K562 (cell line): ENCODE measurements around the gene HIPK1. TPM values are rescaled to one million over a fixed set of nuclear protein-coding genes. Genes with fewer than 3 reads are reported as not detected.

Experiments used
- ATAC-seq: fragments of 200-7000 bp; cut with Tn5 transposase; 3 replicates; pipeline ENCODE4 v1.9.1; 2020; ENCODE audit warnings: moderate library complexity
- BruUV-seq: library from RNA; stranded (reverse); fragments of 400-500 nt; replicated peaks from 2 replicates; lab custom pipeline; 2021; lab: Mats Ljungman, UMichigan
- CTCF ChIA-PET: fragments of 300-600 bp; formaldehyde crosslinking; extraction: SDS; loops from one replicate; lab custom pipeline; 2021; ENCODE audit warnings: low intra/inter-chr PET ratio; lab: Yijun Ruan, JAX
- POLR2A ChIA-PET: fragments of 300-600, 350-650 bp; sonication (Branson Sonifier 250); formaldehyde crosslinking; extraction: SDS; loops from one replicate; lab custom pipeline; 2021; ENCODE audit warnings: antibody characterized with exemption, inconsistent platforms; lab: Yijun Ruan, JAX
- DNase-seq, 4 experiments: peaks; one replicate each; pipeline versions ENCODE4 v3.0.0 to v3.0.0-alpha.2; 2011 to 2018; ENCODE audit warnings: low spot score in 3 of 4, mixed read lengths in 3 of 4; ENCODE audit errors: extremely low read depth in 1 of 4
- FAIRE-seq: peaks from 2 replicates; lab custom pipeline; 2011; peaks lifted over from hg19 to GRCh38; lab: Jason Lieb, UNC
- H2AFZ ChIP-seq: 2 replicates; pipeline ENCODE4 v1.6.0; 2011; ENCODE audit warnings: low read depth, low read length, control low read depth, inconsistent platforms
- H3K27ac ChIP-seq: fragments of 200-600 bp; 3 replicates; pipeline ENCODE4 v1.8.0; 2011; ENCODE audit warnings: low read depth, mild to moderate bottlenecking, control low read depth, inconsistent platforms, low read length, moderate library complexity, mixed read lengths; ENCODE audit errors: extremely low read depth
- H3K27me3 ChIP-seq, 2 experiments: fragments of 300-600 bp in 1 of 2; 2 replicates in 1 of 2; 3 replicates in 1 of 2; pipeline versions ENCODE4 v1.6.0 to v1.8.0; 2011; ENCODE audit warnings: inconsistent platforms in 2 of 2, low read length in 2 of 2, mild to moderate bottlenecking in 1 of 2, mixed read lengths in 1 of 2, moderate library complexity in 1 of 2; ENCODE audit not compliant: control insufficient read depth in 2 of 2, insufficient read depth in 2 of 2
- H3K36me3 ChIP-seq: fragments of 300-600 bp; 3 replicates; pipeline ENCODE4 v1.8.0; 2011; ENCODE audit warnings: mild to moderate bottlenecking, low read length, inconsistent platforms; ENCODE audit not compliant: control insufficient read depth, insufficient read depth
- H3K4me1 ChIP-seq, 2 experiments: fragments of 200-600 bp in 1 of 2; replicated peaks in 1 of 2; 2 replicates in 1 of 2; 3 replicates in 1 of 2; pipeline versions ENCODE4 v1.5.1 to v1.8.0; 2011; ENCODE audit warnings: inconsistent platforms in 2 of 2, low read length in 2 of 2, mild to moderate bottlenecking in 1 of 2, mixed read lengths in 1 of 2, moderate library complexity in 1 of 2; ENCODE audit not compliant: control insufficient read depth in 2 of 2, insufficient read depth in 2 of 2
- H3K4me2 ChIP-seq: 2 replicates; pipeline ENCODE4 v1.6.1; 2011; ENCODE audit warnings: low read length, control low read depth, inconsistent platforms, mixed read lengths; ENCODE audit not compliant: insufficient read depth
- H3K4me3 ChIP-seq: fragments of 200-600 bp; sonication (generic), shearing (Covaris generic); 2 replicates; pipeline ENCODE4 v1.5.1; 2016; ENCODE audit warnings: control low read depth, inconsistent platforms
- H3K79me2 ChIP-seq: fragments of 200-600 bp; 3 replicates; pipeline ENCODE4 v1.8.0; 2011; ENCODE audit warnings: low read length, inconsistent platforms; ENCODE audit not compliant: control insufficient read depth, insufficient read depth
- H3K9ac ChIP-seq, 2 experiments: 2 replicates each; pipeline versions ENCODE4 v1.6.0 to v1.6.1; 2011; ENCODE audit warnings: low read depth in 2 of 2, low read length in 2 of 2, control low read depth in 1 of 2, inconsistent platforms in 1 of 2, mild to moderate bottlenecking in 1 of 2, mixed read lengths in 1 of 2; ENCODE audit not compliant: insufficient read depth in 1 of 2
- H3K9me1 ChIP-seq: one replicate; pipeline ENCODE4 v1.6.0; 2011; ENCODE audit warnings: inconsistent platforms, mild to moderate bottlenecking, low read length, moderate library complexity; ENCODE audit not compliant: control insufficient read depth, insufficient read depth
- H3K9me3 ChIP-seq: replicated peaks from 2 replicates; pipeline ENCODE4 v1.5.1; 2011; ENCODE audit warnings: low read depth, low read length, inconsistent platforms; ENCODE audit not compliant: control insufficient read depth, insufficient read depth
- H4K20me1 ChIP-seq: replicated peaks from 2 replicates; pipeline ENCODE4 v1.6.1; 2011; ENCODE audit warnings: low read length, inconsistent platforms, mixed read lengths; ENCODE audit not compliant: control insufficient read depth, insufficient read depth
- BCOR ChIP-seq: fragments of 450-650 bp; IDR thresholded peaks from 2 replicates; pipeline ENCODE4 v1.6.1; 2016
- HNRNPK ChIP-seq: fragments of 200-400 bp; formaldehyde crosslinking; IDR thresholded peaks from one replicate; pipeline ENCODE4 v1.6.1; 2018; ENCODE audit warnings: mild to moderate bottlenecking, low read depth, low read length; ENCODE audit not compliant: poor library complexity, severe bottlenecking
- SETDB1 ChIP-seq: IDR thresholded peaks from one replicate; pipeline ENCODE4 v1.6.1; 2012; ENCODE audit warnings: low read length, control low read depth, inconsistent platforms
- SMAD3 ChIP-seq: fragments of 450-650 bp; formaldehyde crosslinking; conservative IDR thresholded peaks from 2 replicates; pipeline ENCODE4 v1.4.0; 2020; ENCODE audit warnings: mild to moderate bottlenecking
- TAF15 ChIP-seq: fragments of 200-400 bp; formaldehyde crosslinking; IDR thresholded peaks from 2 replicates; pipeline ENCODE4 v1.6.1; 2017; ENCODE audit warnings: mild to moderate bottlenecking, low read depth, low read length, moderate library complexity
- ZSCAN32 ChIP-seq: fragments of 450-650 bp; formaldehyde crosslinking; IDR thresholded peaks from 2 replicates; pipeline ENCODE4 v1.4.0; 2020; ENCODE audit warnings: mild to moderate bottlenecking, moderate library complexity
- WGBS: fragments of 100-300 bp; shearing (Covaris generic); methylation state at CpG from one replicate; pipeline ENCODE4 v1.1.6; 2016; ENCODE audit warnings: low coverage, mixed read lengths; ENCODE audit not compliant: insufficient coverage; ENCODE audit errors: missing lambda C conversion rate; 5-methylcytosine and 5-hydroxymethylcytosine counted together
- in situ Hi-C: fragments of 300-500 bp; cut with MboI; formaldehyde crosslinking; loops from 4 replicates; pipeline ENCODE4 v1.15.0; 2018; ENCODE audit warnings: inconsistent platforms, mixed read lengths
- intact Hi-C: fragments of 100-400 bp; cut with micrococcal nuclease; formaldehyde crosslinking; loops from 2 replicates; pipeline ENCODE4 v1.14.2; 2022
- polyA plus RNA-seq, 8 experiments: library from polyadenylated mRNA; depleted of rRNA in 4 of 8; stranded (reverse) in 5 of 8; unstranded in 3 of 8; fragments of >200 nt; fragmentation: Nextera tagmentation in 2 of 8; fragmentation: Illumina TruSeq in 1 of 8; extraction: Ambion mirVana in 2 of 8; extraction: Trizol in 1 of 8; gene quantifications; 2 replicates each; pipeline versions ENCODE4 v1.2.1 to v1.2.3, GENCODE V29; 2011 to 2014; ENCODE audit warnings: inconsistent platforms in 1 of 8, missing spikeins in 1 of 8
- total RNA-seq, 7 experiments: library from RNA; depleted of rRNA in 6 of 7; stranded (reverse); fragments of >200 nt in 6 of 7; fragmentation: Illumina TruSeq in 2 of 7; extraction: Trizol in 2 of 7; gene quantifications; 2 replicates each; pipeline versions ENCODE4 v1.2.1 to v1.2.3, GENCODE V29; 2011 to 2021; ENCODE audit warnings: low replicate concordance in 1 of 7
- TF ChIP-seq, protein P1 (sequence below): fragments of 200-800 bp; sonication (Bioruptor generic); IDR thresholded peaks from 2 replicates; pipeline ENCODE4 v1.6.1; 2017; ENCODE audit warnings: missing genetic modification characterization, missing compliant biosample characterization
- TF ChIP-seq, protein P2 (sequence below): sonication (generic); formaldehyde crosslinking; IDR thresholded peaks from 2 replicates; pipeline ENCODE4 v1.8.1; 2022; ENCODE audit warnings: missing genetic modification reagents

Gene HIPK1
- total and polyA plus RNA-seq, 9 of the 15 experiments (the other 6 are each of a cell fraction or from before 2014, with no cell fraction given), result 10.0 to 57.9 (median 29.6) TPM

DNA sequence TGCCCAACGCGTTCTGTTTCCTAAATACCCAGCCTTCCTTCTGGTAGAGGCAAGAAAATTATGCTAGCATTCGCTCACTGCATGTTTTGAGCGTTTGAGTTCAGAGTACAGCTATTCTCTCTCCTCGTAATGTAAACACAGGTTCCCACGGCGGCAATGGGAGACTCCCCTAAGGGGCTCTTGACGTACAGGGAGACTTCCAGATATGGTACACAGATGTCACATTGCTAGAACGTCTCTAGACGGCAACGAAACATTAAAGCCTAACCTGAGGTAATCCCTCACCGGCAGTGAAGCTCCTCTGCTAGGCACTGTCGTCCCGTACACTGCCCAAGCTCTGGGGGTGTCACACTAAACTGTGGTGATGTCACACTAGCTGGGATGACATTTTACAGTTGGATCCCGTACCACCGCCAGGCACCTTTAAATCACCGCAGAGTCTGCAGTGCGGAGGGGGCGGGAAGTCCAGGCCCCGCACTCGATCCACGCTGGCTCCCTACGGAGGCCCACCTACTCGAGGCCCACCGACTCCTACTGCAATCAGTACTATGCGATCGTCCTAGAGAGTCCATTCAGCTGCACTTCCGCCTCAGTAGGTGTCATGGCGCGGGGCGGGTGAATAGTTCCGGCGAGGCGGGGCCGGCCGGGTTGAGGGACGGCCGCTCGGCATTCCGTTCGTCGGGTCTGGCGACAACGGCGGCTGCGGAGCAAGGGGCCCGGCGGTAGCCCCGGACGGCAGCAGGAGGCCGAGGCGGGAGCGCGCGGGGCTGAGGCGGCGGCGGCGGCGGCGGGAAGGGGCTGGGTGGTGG lies at the start of gene HIPK1 (continued):
- TF ChIP-seq, protein P1, sequence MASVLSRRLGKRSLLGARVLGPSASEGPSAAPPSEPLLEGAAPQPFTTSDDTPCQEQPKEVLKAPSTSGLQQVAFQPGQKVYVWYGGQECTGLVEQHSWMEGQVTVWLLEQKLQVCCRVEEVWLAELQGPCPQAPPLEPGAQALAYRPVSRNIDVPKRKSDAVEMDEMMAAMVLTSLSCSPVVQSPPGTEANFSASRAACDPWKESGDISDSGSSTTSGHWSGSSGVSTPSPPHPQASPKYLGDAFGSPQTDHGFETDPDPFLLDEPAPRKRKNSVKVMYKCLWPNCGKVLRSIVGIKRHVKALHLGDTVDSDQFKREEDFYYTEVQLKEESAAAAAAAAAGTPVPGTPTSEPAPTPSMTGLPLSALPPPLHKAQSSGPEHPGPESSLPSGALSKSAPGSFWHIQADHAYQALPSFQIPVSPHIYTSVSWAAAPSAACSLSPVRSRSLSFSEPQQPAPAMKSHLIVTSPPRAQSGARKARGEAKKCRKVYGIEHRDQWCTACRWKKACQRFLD (CRISPR knock-in tag), result peak; percentile 66; the same call in 1 of the 2 replicates
- TF ChIP-seq SETDB1 (no peak), SMAD3 (peak; percentile 58; the same call in 1 of the 2 replicates), ZSCAN32 (CRISPR knock-in tag) (no peak), BCOR (0 out of 2 replicates have a peak, but pooled peaks have one; percentile 38), HNRNPK (peak; percentile 12)
- TF ChIP-seq, protein P2, sequence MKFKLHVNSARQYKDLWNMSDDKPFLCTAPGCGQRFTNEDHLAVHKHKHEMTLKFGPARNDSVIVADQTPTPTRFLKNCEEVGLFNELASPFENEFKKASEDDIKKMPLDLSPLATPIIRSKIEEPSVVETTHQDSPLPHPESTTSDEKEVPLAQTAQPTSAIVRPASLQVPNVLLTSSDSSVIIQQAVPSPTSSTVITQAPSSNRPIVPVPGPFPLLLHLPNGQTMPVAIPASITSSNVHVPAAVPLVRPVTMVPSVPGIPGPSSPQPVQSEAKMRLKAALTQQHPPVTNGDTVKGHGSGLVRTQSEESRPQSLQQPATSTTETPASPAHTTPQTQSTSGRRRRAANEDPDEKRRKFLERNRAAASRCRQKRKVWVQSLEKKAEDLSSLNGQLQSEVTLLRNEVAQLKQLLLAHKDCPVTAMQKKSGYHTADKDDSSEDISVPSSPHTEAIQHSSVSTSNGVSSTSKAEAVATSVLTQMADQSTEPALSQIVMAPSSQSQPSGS, result peak; percentile 80; the same call in 1 of the 2 replicates

DNA sequence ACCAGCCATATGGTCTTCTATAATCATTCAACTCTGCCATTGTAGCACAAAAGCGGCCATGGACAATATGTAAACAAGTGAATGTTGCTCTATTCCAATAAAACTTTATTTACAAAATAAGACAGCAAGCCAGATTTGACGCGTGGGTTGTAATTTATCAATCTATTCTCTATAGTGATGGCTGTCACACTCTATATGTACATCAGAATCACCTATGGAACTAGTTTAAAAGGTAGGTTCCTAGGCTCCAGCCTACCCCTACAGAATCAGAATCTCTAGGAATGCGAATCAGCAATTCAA lies 49.4 kb upstream of the HIPK1 start:
- H3K9ac ChIP-seq, result no peak overlapping the region
- no peak overlapping the region for H3K4me2 ChIP-seq
- no peak overlapping the region for H3K27ac ChIP-seq
- DNase-seq, result no peak
- in situ Hi-C loops (no loop called here), intact Hi-C loops (no loop called here)
- ChIA-PET CTCF (no interaction called here), POLR2A (interaction anchor here (0.8 to 1.3 kb wide), 3 partner anchors 10 to 20 kb away, joined by 3 to 5 read pairs (median 4); no protein-coding TSS in a partner anchor)
- FAIRE-seq, result no peak
- WGBS, result 79% methylated on average over 4 of the region's 4 CpGs
- H3K4me1 ChIP-seq, result peaks cover 0 to 2% of the 10 kb centered on the region in 2 experiments; a peak in 3 of 5 replicates
- no peaks in the 10 kb centered on the region for H4K20me1 ChIP-seq
- no peaks in the 10 kb centered on the region for H3K36me3 ChIP-seq
- no TSS peak for BruUV-seq
- H3K4me3 ChIP-seq, result no peak overlapping the region
- no peak for ATAC-seq
- H3K27me3 ChIP-seq, result no peaks in the 10 kb centered on the region
- no peaks in the 10 kb centered on the region for H3K79me2 ChIP-seq
- H3K9me1 ChIP-seq, result no peaks in the 10 kb centered on the region
- 0 out of 2 replicates have a peak overlapping the region, but pooled peaks have one; percentile 7 for H2AFZ ChIP-seq
- no peaks in the 10 kb centered on the region; the same call in 1 of the 2 replicates for H3K9me3 ChIP-seq
- TF ChIP-seq TAF15, result no peak
